Skeletal muscle tissue (tissue), 4 donors: ENCODE results near the gene CSNK1A1. TPM values are rescaled to one million over a fixed set of nuclear protein-coding genes. Genes with fewer than 3 reads are reported as not detected.

ENCODE experiments used
- H3K27ac ChIP-seq: one replicate; pipeline ENCODE4 v1.7.0; 2013; ENCODE audit warnings: mild to moderate bottlenecking, low read depth, low read length, inconsistent platforms
- H3K27me3 ChIP-seq, 3 donors: one replicate each; pipeline ENCODE4 v1.7.0; 2013; ENCODE audit warnings: low read length in 3 of 3; ENCODE audit not compliant: control insufficient read depth in 3 of 3, insufficient read depth in 3 of 3
- H3K36me3 ChIP-seq, 3 donors: one replicate each; pipeline ENCODE4 v1.7.0; 2013; ENCODE audit warnings: low read length in 3 of 3; ENCODE audit not compliant: control insufficient read depth in 3 of 3, insufficient read depth in 3 of 3
- H3K4me1 ChIP-seq, 3 donors: one replicate each; pipeline ENCODE4 v1.7.0; 2013; ENCODE audit warnings: low read length in 3 of 3, mild to moderate bottlenecking in 3 of 3; ENCODE audit not compliant: control insufficient read depth in 3 of 3, insufficient read depth in 3 of 3
- H3K4me3 ChIP-seq, 3 donors: one replicate each; pipeline ENCODE4 v1.7.0; 2013; ENCODE audit warnings: low read length in 3 of 3
- H3K9ac ChIP-seq, 3 donors: one replicate each; pipeline ENCODE4 v1.7.0; 2013; ENCODE audit warnings: low read length in 3 of 3, mild to moderate bottlenecking in 3 of 3, moderate library complexity in 2 of 3, low read depth in 1 of 3
- H3K9me3 ChIP-seq, 3 donors: one replicate each; pipeline ENCODE4 v1.7.0; 2013; ENCODE audit warnings: low read length in 3 of 3; ENCODE audit not compliant: control insufficient read depth in 3 of 3
- total RNA-seq: library from RNA; depleted of rRNA; stranded (reverse); fragments of >200 nt; gene quantifications from one replicate; pipeline ENCODE4 v1.2.3, GENCODE V29; 2014
- donor health status: Osteomylitis.

The CSNK1A1 gene
- total RNA-seq, 1 donor from 2014 or later: 161 TPM

DNA sequence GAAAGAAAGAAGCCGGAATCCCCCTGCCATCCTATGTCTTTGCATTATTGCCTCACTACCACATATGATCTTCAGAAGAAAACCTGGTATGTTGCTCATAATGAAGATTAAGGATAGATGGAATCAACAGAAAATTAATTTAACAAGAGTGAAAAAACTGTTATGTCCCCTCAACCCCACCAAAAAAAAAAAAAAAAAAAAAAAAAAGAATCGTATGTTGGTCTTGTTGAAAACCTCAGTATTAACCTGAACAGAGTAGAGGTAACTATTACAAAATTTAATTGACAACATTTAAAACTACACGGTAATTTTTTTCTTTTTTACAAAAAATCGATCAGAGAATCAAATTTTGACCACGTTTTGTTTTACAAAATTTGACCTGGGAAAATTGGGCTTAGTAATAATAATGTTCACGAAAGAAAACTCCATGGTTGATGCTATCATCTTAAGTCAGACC is 827 bp upstream of the CSNK1A1 start:
- peak overlapping the region; percentile 96 for H3K27ac ChIP-seq
- peak overlapping the region; percentile 86 to 100 (median 100) for H3K9ac ChIP-seq
- H3K36me3 ChIP-seq: peaks cover 0 to 13% (median 4%) of the 10 kb centered on the region in 3 donors
- H3K4me1 ChIP-seq: peaks cover 20 to 23% (median 20%) of the 10 kb centered on the region in 3 donors
- peak overlapping the region; percentile 76 to 100 (median 87) for H3K4me3 ChIP-seq
- H3K27me3 ChIP-seq: no peaks in the 10 kb centered on the region
- no peaks in the 10 kb centered on the region for H3K9me3 ChIP-seq

DNA sequence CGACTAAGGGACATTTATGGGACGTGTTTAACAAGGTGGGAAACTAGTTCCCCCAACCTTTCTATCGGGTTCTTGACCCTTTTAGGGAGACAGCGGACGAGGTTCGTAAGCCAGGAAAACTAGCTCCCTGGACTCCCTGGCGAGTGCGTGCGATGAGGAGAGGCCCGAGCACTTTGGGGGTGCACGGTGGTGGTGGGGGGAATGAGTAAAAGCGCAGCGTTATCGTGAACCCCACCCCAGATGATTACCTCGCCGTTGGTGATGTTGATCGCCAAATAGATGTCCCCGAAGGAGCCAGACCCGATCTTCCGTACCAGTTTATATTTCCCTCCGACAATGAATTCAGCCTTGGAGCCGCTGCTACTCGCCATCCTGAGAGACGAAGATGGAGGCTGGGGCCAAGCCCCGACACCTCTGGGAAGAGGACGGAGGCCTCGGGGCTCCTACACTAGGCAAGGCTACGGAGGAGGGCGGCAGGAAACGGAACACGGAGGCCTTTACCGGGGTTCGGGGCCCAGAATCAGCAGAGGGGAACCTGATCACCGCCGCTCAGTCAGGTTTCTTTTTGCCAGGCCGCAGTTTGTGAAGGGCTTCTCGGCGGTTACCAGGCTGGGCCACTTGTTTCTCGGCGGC is 529 bp downstream of the CSNK1A1 start:
- H3K4me1 ChIP-seq: peaks cover 24 to 34% (median 24%) of the 10 kb centered on the region in 3 donors
- H3K27ac ChIP-seq: peak overlapping the region; percentile 96
- peak overlapping the region; percentile 94 to 100 (median 100) for H3K9ac ChIP-seq
- peak overlapping the region; percentile 76 to 100 (median 99) for H3K4me3 ChIP-seq
- H3K36me3 ChIP-seq: peaks cover 0 to 13% (median 8%) of the 10 kb centered on the region in 3 donors
- no peaks in the 10 kb centered on the region for H3K27me3 ChIP-seq
- H3K9me3 ChIP-seq: no peaks in the 10 kb centered on the region

DNA sequence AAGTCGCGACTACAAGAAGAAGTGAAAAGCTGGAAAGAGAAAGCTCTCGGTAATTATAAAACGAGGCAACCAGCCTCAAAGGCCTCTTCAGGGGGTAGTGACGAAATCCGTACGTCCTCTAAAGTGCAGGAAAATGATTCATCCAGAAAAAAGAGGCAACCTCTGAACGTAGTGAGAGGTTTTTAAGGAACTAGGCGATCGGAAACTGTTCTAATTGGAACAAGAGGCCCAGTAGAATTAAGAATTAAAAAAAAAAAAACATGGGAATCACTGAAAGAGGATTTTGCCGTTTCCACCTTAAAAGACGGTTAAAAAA is 1.0 kb downstream of the CSNK1A1 start:
- H3K4me1 ChIP-seq: peaks cover 28 to 39% (median 28%) of the 10 kb centered on the region in 3 donors
- peaks cover 4 to 17% (median 12%) of the 10 kb centered on the region in 3 donors for H3K36me3 ChIP-seq
- H3K27me3 ChIP-seq: no peaks in the 10 kb centered on the region
- H3K9me3 ChIP-seq: no peaks in the 10 kb centered on the region
- peak overlapping the region; percentile 94 to 100 (median 100) for H3K9ac ChIP-seq
- H3K4me3 ChIP-seq: peak overlapping the region; percentile 76 to 100 (median 99)
- H3K27ac ChIP-seq: peak overlapping the region; percentile 96

DNA sequence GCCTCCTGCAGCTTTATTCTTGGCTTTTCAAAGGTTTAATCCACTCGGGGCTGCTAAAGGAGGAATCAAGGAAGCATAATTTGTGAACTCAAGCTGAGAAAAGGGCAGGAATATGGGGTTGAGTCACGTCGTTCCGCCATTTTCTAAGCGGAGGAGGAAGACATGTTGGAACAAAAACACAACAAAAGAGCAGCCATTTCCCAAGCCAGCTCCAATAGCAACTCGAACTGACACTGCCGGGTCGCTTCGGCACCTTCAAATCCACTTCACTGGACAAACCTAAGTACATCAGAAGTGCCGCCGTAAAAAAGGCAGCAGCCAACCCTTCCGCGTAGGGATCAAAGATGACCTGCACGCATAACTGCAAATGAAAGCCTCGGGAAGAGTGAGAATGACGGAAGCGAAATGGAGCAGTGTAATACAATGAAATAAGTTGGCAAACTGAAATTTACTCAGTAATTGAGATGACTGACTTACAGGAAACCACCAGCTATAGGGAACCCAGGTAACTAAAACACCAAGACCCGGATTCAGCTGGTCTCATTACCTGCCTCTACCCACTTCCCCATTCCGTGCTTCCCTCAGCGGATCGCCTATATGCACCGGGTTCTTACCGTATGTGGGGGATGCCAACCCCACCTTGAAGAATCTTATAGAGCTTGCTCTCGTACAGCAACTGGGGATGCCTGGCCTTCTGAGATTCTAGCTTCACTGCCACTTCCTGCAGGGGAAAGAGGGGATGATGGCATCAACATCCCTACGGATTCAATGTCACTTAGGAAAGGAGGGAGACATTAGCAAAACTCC is 1.6 kb downstream of the CSNK1A1 start:
- peaks cover 4 to 18% (median 14%) of the 10 kb centered on the region in 3 donors for H3K36me3 ChIP-seq
- H3K27ac ChIP-seq: peak overlapping the region; percentile 96
- H3K4me1 ChIP-seq: peaks cover 33 to 45% (median 34%) of the 10 kb centered on the region in 3 donors
- H3K27me3 ChIP-seq: no peaks in the 10 kb centered on the region
- H3K4me3 ChIP-seq: peak overlapping the region; percentile 76 to 100 (median 99)
- peak overlapping the region; percentile 94 to 100 (median 100) for H3K9ac ChIP-seq
- no peaks in the 10 kb centered on the region for H3K9me3 ChIP-seq

DNA sequence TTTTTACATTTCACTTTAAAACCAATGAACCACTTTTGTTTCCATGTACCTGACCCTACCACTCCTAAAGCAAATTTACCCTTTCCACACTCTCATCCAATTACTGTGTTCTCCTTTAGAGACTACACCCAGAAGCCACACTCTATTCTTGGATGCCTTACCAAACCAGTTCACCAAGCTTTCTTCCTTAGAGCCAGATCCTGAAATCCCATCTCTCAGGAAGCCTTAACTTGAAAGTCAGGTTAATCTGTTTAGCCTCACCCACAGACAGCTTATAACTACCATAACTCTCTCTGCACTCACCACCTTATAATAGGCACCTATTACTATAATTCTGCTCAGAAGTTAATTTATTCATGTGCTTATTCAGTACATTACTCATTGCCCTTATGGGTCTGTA is 4.3 kb downstream of the CSNK1A1 start:
- H3K27ac ChIP-seq: no peak overlapping the region
- no peaks in the 10 kb centered on the region for H3K27me3 ChIP-seq
- peaks cover 46 to 61% (median 51%) of the 10 kb centered on the region in 3 donors for H3K4me1 ChIP-seq
- peak overlapping the region in 1 of 3 donors; percentile 5 for H3K9ac ChIP-seq
- no peak overlapping the region for H3K4me3 ChIP-seq
- H3K36me3 ChIP-seq: peaks cover 10 to 18% (median 14%) of the 10 kb centered on the region in 3 donors
- H3K9me3 ChIP-seq: no peaks in the 10 kb centered on the region

DNA sequence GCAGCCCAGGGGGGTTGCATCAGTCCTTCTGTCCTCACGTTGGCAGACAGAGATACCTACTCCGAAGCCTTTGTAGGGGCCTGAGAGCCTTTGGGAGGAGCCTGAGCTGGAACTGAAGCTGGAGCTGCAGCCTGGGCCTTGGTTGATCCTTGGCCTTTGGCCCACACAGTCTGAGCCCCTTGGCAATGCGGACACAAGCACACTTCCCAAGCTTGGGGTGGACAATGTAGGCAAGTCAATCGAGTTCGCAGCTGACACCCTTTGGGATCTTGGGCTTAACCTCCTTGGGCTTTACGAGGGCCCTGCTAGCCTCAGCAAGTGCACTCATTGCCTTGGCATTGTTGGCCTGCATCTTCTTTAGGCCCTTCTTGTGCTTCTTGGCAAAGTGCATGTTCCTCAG is 5.9 kb downstream of the CSNK1A1 start:
- Histone ChIP-seq H3K9ac (no peak overlapping the region), H3K4me3 (no peak overlapping the region), H3K36me3 (peaks cover 10 to 14% (median 13%) of the 10 kb centered on the region in 3 donors), H3K4me1 (peaks cover 44 to 62% (median 56%) of the 10 kb centered on the region in 3 donors), H3K27ac (peak overlapping the region; percentile 16), H3K27me3 (no peaks in the 10 kb centered on the region), H3K9me3 (no peaks in the 10 kb centered on the region)

DNA sequence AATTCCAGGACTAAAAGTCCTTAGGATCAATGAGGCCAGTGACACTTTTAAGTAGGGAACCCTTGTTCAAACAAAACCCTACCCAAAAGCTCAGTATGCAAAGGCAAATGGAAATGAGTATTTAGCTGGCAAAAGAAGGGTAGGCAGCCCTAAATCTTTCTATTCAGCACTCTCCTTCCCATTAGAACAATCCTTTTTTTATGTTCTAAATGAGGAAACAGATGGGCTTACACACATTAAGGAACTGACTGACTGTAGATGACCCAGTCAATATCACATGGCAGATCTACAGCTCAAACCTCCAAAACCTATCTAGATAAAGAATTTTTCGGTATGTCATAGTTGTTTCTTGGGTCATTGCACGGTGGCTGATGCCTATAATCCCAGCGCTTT is 7.2 kb downstream of the CSNK1A1 start:
- Histone ChIP-seq H3K9me3 (no peaks in the 10 kb centered on the region), H3K36me3 (peaks cover 5 to 11% (median 10%) of the 10 kb centered on the region in 3 donors), H3K4me3 (peak overlapping the region in 1 of 3 donors; percentile 20), H3K4me1 (peaks cover 46 to 55% (median 54%) of the 10 kb centered on the region in 3 donors), H3K27ac (peak overlapping the region; percentile 20), H3K9ac (no peak overlapping the region), H3K27me3 (no peaks in the 10 kb centered on the region)

DNA sequence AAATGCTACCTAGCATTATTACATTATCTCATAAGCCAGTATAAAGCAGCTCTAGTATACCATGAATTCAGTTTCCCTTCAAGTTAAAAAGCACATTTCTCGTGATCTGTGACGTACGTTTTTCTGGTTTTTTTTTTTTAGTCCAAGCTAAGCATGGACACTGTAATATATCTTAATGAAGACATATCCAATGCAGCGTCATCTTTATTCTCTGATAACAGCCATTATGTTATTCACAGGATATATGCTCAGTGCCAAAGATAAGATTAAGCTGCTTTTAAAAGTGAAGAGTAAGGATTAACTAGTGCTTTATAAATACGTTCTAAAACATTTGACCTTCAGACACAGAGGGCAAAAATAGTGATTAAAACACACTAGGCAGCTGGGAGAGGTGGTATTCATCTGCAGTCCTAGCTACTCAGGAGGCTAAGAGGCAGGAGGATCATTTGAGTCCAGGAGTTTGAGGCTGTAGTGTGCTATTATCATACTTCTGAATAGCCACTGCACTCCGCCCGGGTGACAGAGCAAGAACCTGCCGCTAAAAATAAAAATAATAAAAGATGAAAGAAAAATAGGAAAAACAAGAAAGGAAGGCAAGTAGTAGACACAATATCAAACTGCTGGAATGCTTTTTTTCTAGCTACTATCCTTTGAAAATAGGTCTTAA is 7.7 kb downstream of the CSNK1A1 start:
- Histone ChIP-seq H3K9me3 (no peaks in the 10 kb centered on the region), H3K36me3 (peaks cover 5 to 11% (median 10%) of the 10 kb centered on the region in 3 donors), H3K4me1 (peaks cover 45 to 55% (median 54%) of the 10 kb centered on the region in 3 donors), H3K27me3 (no peaks in the 10 kb centered on the region), H3K4me3 (peak overlapping the region in 1 of 3 donors; percentile 20), H3K9ac (no peak overlapping the region), H3K27ac (peak overlapping the region; percentile 20)

DNA sequence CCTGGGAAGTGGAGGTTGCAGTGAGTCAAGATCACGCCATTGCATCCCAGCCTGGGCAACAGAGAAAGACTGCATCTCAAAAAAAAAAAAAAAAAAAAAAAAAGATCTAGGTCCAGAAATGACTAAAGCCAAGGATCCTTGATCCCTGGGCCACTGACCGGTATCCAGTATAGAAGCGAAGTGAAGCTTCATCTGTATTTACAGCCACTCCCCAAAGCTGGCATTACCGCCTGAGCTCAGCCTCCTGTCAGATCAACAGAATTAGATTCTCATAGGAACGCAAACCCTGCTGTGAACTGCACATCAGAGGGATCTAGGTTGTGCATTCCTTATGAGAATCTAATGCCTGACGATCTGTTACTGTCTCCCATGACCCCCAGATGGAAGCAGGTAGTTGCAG is 9.3 kb downstream of the CSNK1A1 start:
- Histone ChIP-seq H3K36me3 (peaks cover 5 to 11% (median 10%) of the 10 kb centered on the region in 3 donors), H3K4me3 (no peak overlapping the region), H3K27ac (no peak overlapping the region), H3K9ac (no peak overlapping the region), H3K27me3 (no peaks in the 10 kb centered on the region), H3K9me3 (no peaks in the 10 kb centered on the region), H3K4me1 (peaks cover 35 to 47% (median 42%) of the 10 kb centered on the region in 3 donors)
